ENCODE results near the gene GYG2. TPM values are rescaled to one million over a fixed set of nuclear protein-coding genes. Genes with fewer than 3 reads are reported as not detected.

The GYG2 gene
- total RNA-seq, 4 donors from 2014 or later: 4.6 to 18.1 (median 8.6) TPM

- Histone ChIP-seq H3K4me1 (no peaks in the 10 kb centered on the region), H3K27ac (replicated peaks in 1 of 4) (no peak overlapping the region), H3K27me3 (no peaks in the 10 kb centered on the region), H3K36me3 (no peaks in the 10 kb centered on the region), H3K9me3 (no peaks in the 10 kb centered on the region), H3K4me3 (no peak overlapping the region)
- DNase-seq (ENCODE audit: extremely low spot score): no peak
- intact Hi-C loops (cut with DNase I): loop anchor here (10.0 kb wide), 1 partner anchor 115 kb away; no protein-coding TSS in a partner anchor
- TF ChIP-seq EP300 (IDR thresholded peaks at IDR 0.05): no peak
- peak in 2 of 3 experiments; percentile 34 for TF ChIP-seq CTCF (IDR thresholded peaks at IDR 0.05)
- TF ChIP-seq POLR2AphosphoS5 (IDR thresholded peaks at IDR 0.05): no peak
- 69% methylated on average over 9 of the region's 9 CpGs for WGBS
These were observed 9.2 kb upstream of the GYG2 start for GRCh38 chrX:2819345-2820135.

DNA sequence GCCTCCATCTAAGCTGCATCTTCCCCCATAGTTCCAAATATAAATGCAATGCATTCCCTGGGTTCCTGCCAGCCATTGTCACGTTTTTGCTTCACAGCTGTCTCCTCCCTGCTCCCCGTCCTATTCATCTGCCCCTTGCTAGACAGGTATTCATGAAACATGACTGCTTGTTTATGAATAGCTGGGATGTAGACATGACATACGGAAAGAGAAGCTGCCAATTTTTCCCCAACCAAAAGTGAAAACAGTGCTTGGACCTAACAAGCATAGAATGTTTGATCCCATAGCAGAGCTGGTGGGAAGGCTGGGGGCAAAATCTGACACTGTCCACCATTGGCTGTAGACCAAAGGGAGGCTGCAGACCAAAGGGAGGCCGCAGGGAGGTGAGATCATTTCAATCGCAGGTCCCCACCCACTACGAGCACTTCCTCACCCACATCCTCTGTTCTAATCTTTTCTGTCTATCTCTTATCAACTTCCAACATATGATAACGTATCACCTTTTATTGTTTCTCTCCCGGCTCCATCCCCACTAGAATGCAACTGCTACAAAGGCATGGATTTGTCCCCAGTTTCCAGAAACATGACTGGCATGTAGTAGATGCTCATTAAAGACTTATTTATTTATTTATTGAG lies 8.5 kb upstream of the GYG2 start:
- H3K27me3 ChIP-seq: no peaks in the 10 kb centered on the region
- H3K4me3 ChIP-seq: no peak overlapping the region
- intact Hi-C loops (cut with DNase I): no loop called here
- H3K36me3 ChIP-seq: no peaks in the 10 kb centered on the region
- H3K27ac ChIP-seq (replicated peaks in 1 of 4): no peak overlapping the region
- TF ChIP-seq POLR2AphosphoS5 (IDR thresholded peaks at IDR 0.05) (no peak), EP300 (IDR thresholded peaks at IDR 0.05) (no peak), POLR2A (IDR thresholded peaks at IDR 0.05; ENCODE audit: low read depth) (no peak), CTCF (IDR thresholded peaks at IDR 0.05) (no peak)
- WGBS: 60% methylated on average over 8 of the region's 8 CpGs
- no peak for DNase-seq (ENCODE audit: extremely low spot score)
- no peaks in the 10 kb centered on the region for H3K9me3 ChIP-seq
- no peaks in the 10 kb centered on the region for H3K4me1 ChIP-seq

- no peak overlapping the region for H3K4me3 ChIP-seq
- peaks cover 0 to 7% (median 3%) of the 10 kb centered on the region in 4 donors for H3K4me1 ChIP-seq
- no peak for TF ChIP-seq POLR2AphosphoS5 (IDR thresholded peaks at IDR 0.05)
- no peak for TF ChIP-seq CTCF (IDR thresholded peaks at IDR 0.05)
- no peak for TF ChIP-seq EP300 (IDR thresholded peaks at IDR 0.05)
- no peak for TF ChIP-seq POLR2A (IDR thresholded peaks at IDR 0.05; ENCODE audit: low read depth)
- no peaks in the 10 kb centered on the region for H3K36me3 ChIP-seq
- WGBS: 53% methylated on average over 13 of the region's 13 CpGs
- H3K27me3 ChIP-seq: peaks cover 0 to 8% (median under 1%) of the 10 kb centered on the region in 4 donors
- DNase-seq (ENCODE audit: extremely low spot score): no peak
- no peak overlapping the region for H3K27ac ChIP-seq (replicated peaks in 1 of 4)
- intact Hi-C loops (cut with DNase I): no loop called here
- H3K9me3 ChIP-seq: no peaks in the 10 kb centered on the region
These were observed 4.8 kb upstream of the GYG2 start for GRCh38 chrX:2823795-2824386.

- peaks cover 0 to 18% (median 5%) of the 10 kb centered on the region in 4 donors for H3K27me3 ChIP-seq
- H3K36me3 ChIP-seq: no peaks in the 10 kb centered on the region
- no peaks in the 10 kb centered on the region for H3K9me3 ChIP-seq
- peaks cover 0 to 17% (median 13%) of the 10 kb centered on the region in 4 donors for H3K4me1 ChIP-seq
- intact Hi-C loops (cut with DNase I): no loop called here
- H3K27ac ChIP-seq (replicated peaks in 1 of 4): no peak overlapping the region
- no peak overlapping the region for H3K4me3 ChIP-seq
- no peak for TF ChIP-seq CTCF (IDR thresholded peaks at IDR 0.05)
- no peak for TF ChIP-seq POLR2A (IDR thresholded peaks at IDR 0.05; ENCODE audit: low read depth)
- TF ChIP-seq POLR2AphosphoS5 (IDR thresholded peaks at IDR 0.05): no peak
- no peak for TF ChIP-seq EP300 (IDR thresholded peaks at IDR 0.05)
- no peak for DNase-seq (ENCODE audit: extremely low spot score)
These were observed 3.8 kb upstream of the GYG2 start for GRCh38 chrX:2824886-2825285.

All from esophagus muscularis mucosa (tissue), 4 donors.